AG09319 (cell line): Measurements from ENCODE around the gene CCSER1.

Experiments
- DNase-seq: peaks from one replicate; pipeline ENCODE4 v3.0.0-alpha.2; 2010; ENCODE audit warnings: low read depth; ENCODE audit errors: extremely low read depth
- CTCF ChIP-seq: IDR thresholded peaks from 2 replicates; pipeline ENCODE4 v1.5.1; 2011; ENCODE audit warnings: low read depth, mild to moderate bottlenecking, inconsistent platforms, low read length, moderate library complexity

The CCSER1 gene

GRCh38 chr4:91422011-91422410 is 1294.8 kb downstream of the CCSER1 start:
- DNase-seq, result no peak
- no peak for TF ChIP-seq CTCF

GRCh38 chr4:91426725-91427124 is 1299.5 kb downstream of the CCSER1 start:
- DNase-seq, result no peak
- TF ChIP-seq CTCF, result no peak

GRCh38 chr4:91427171-91427570 is 1300.0 kb downstream of the CCSER1 start:
- DNase-seq, result no peak
- TF ChIP-seq CTCF, result no peak

GRCh38 chr4:91434631-91435030 is 1307.4 kb downstream of the CCSER1 start:
- no peak for TF ChIP-seq CTCF
- no peak for DNase-seq

GRCh38 chr4:91436556-91436955 is 1309.4 kb downstream of the CCSER1 start:
- no peak for DNase-seq
- TF ChIP-seq CTCF, result no peak

- TF ChIP-seq CTCF, result no peak
- DNase-seq, result no peak
Observed at GRCh38 chr4:91447168-91447567, 1320.0 kb downstream of the CCSER1 start.

GRCh38 chr4:91448668-91449330 is 1321.6 kb downstream of the CCSER1 start:
- DNase-seq, result no peak
- TF ChIP-seq CTCF, result no peak
